K562 (cell line): ENCODE measurements around the gene POU2AF2. TPM values are rescaled to one million over a fixed set of nuclear protein-coding genes. Genes with fewer than 3 reads are reported as not detected.

Experiments
- ATAC-seq: fragments of 200-7000 bp; cut with Tn5 transposase; 3 replicates; pipeline ENCODE4 v1.9.1; 2020; ENCODE audit warnings: moderate library complexity
- BruUV-seq: library from RNA; stranded (reverse); fragments of 400-500 nt; replicated peaks from 2 replicates; lab custom pipeline; 2021; lab: Mats Ljungman, UMichigan
- CTCF ChIA-PET: fragments of 300-600 bp; formaldehyde crosslinking; extraction: SDS; loops from one replicate; lab custom pipeline; 2021; ENCODE audit warnings: low intra/inter-chr PET ratio; lab: Yijun Ruan, JAX
- POLR2A ChIA-PET: fragments of 300-600, 350-650 bp; sonication (Branson Sonifier 250); formaldehyde crosslinking; extraction: SDS; loops from one replicate; lab custom pipeline; 2021; ENCODE audit warnings: antibody characterized with exemption, inconsistent platforms; lab: Yijun Ruan, JAX
- DNase-seq, 4 experiments: peaks; one replicate each; pipeline versions ENCODE4 v3.0.0 to v3.0.0-alpha.2; 2011 to 2018; ENCODE audit warnings: low spot score in 3 of 4, mixed read lengths in 3 of 4; ENCODE audit errors: extremely low read depth in 1 of 4
- FAIRE-seq: peaks from 2 replicates; lab custom pipeline; 2011; peaks lifted over from hg19 to GRCh38; lab: Jason Lieb, UNC
- H2AFZ ChIP-seq: 2 replicates; pipeline ENCODE4 v1.6.0; 2011; ENCODE audit warnings: low read depth, low read length, control low read depth, inconsistent platforms
- H3K27ac ChIP-seq: fragments of 200-600 bp; 3 replicates; pipeline ENCODE4 v1.8.0; 2011; ENCODE audit warnings: low read depth, mild to moderate bottlenecking, control low read depth, inconsistent platforms, low read length, moderate library complexity, mixed read lengths; ENCODE audit errors: extremely low read depth
- H3K27me3 ChIP-seq, 2 experiments: fragments of 300-600 bp in 1 of 2; 2 replicates in 1 of 2; 3 replicates in 1 of 2; pipeline versions ENCODE4 v1.6.0 to v1.8.0; 2011; ENCODE audit warnings: inconsistent platforms in 2 of 2, low read length in 2 of 2, mild to moderate bottlenecking in 1 of 2, mixed read lengths in 1 of 2, moderate library complexity in 1 of 2; ENCODE audit not compliant: control insufficient read depth in 2 of 2, insufficient read depth in 2 of 2
- H3K36me3 ChIP-seq: fragments of 300-600 bp; 3 replicates; pipeline ENCODE4 v1.8.0; 2011; ENCODE audit warnings: mild to moderate bottlenecking, low read length, inconsistent platforms; ENCODE audit not compliant: control insufficient read depth, insufficient read depth
- H3K4me1 ChIP-seq, 2 experiments: fragments of 200-600 bp in 1 of 2; replicated peaks in 1 of 2; 2 replicates in 1 of 2; 3 replicates in 1 of 2; pipeline versions ENCODE4 v1.5.1 to v1.8.0; 2011; ENCODE audit warnings: inconsistent platforms in 2 of 2, low read length in 2 of 2, mild to moderate bottlenecking in 1 of 2, mixed read lengths in 1 of 2, moderate library complexity in 1 of 2; ENCODE audit not compliant: control insufficient read depth in 2 of 2, insufficient read depth in 2 of 2
- H3K4me2 ChIP-seq: 2 replicates; pipeline ENCODE4 v1.6.1; 2011; ENCODE audit warnings: low read length, control low read depth, inconsistent platforms, mixed read lengths; ENCODE audit not compliant: insufficient read depth
- H3K4me3 ChIP-seq: fragments of 200-600 bp; sonication (generic), shearing (Covaris generic); 2 replicates; pipeline ENCODE4 v1.5.1; 2016; ENCODE audit warnings: control low read depth, inconsistent platforms
- H3K79me2 ChIP-seq: fragments of 200-600 bp; 3 replicates; pipeline ENCODE4 v1.8.0; 2011; ENCODE audit warnings: low read length, inconsistent platforms; ENCODE audit not compliant: control insufficient read depth, insufficient read depth
- H3K9ac ChIP-seq, 2 experiments: 2 replicates each; pipeline versions ENCODE4 v1.6.0 to v1.6.1; 2011; ENCODE audit warnings: low read depth in 2 of 2, low read length in 2 of 2, control low read depth in 1 of 2, inconsistent platforms in 1 of 2, mild to moderate bottlenecking in 1 of 2, mixed read lengths in 1 of 2; ENCODE audit not compliant: insufficient read depth in 1 of 2
- H3K9me1 ChIP-seq: one replicate; pipeline ENCODE4 v1.6.0; 2011; ENCODE audit warnings: inconsistent platforms, mild to moderate bottlenecking, low read length, moderate library complexity; ENCODE audit not compliant: control insufficient read depth, insufficient read depth
- H3K9me3 ChIP-seq: replicated peaks from 2 replicates; pipeline ENCODE4 v1.5.1; 2011; ENCODE audit warnings: low read depth, low read length, inconsistent platforms; ENCODE audit not compliant: control insufficient read depth, insufficient read depth
- H4K20me1 ChIP-seq: replicated peaks from 2 replicates; pipeline ENCODE4 v1.6.1; 2011; ENCODE audit warnings: low read length, inconsistent platforms, mixed read lengths; ENCODE audit not compliant: control insufficient read depth, insufficient read depth
- NR2C1 ChIP-seq, 2 experiments: fragments of 450-650 bp; IDR thresholded peaks; 2 replicates each; pipeline ENCODE4 v1.6.1; 2017; ENCODE audit warnings: mild to moderate bottlenecking in 2 of 2, antibody characterized with exemption in 1 of 2, inconsistent platforms in 1 of 2, missing compliant biosample characterization in 1 of 2, missing genetic modification characterization in 1 of 2
- SAFB2 ChIP-seq: fragments of 200-400 bp; formaldehyde crosslinking; IDR thresholded peaks from 2 replicates; pipeline ENCODE4 v1.6.1; 2018; ENCODE audit warnings: borderline replicate concordance, low read length, low read depth, moderate library complexity; ENCODE audit not compliant: severe bottlenecking
- SFPQ ChIP-seq: fragments of 200-400 bp; formaldehyde crosslinking; IDR thresholded peaks from 2 replicates; pipeline ENCODE4 v1.6.1; 2017; ENCODE audit warnings: mild to moderate bottlenecking, low read depth, low read length, moderate library complexity
- SRSF3 ChIP-seq: fragments of 200-400 bp; formaldehyde crosslinking; IDR thresholded peaks from 2 replicates; pipeline ENCODE4 v1.6.1; 2016; ENCODE audit warnings: mild to moderate bottlenecking, low read length, moderate library complexity; ENCODE audit not compliant: insufficient read depth
- WGBS: fragments of 100-300 bp; shearing (Covaris generic); methylation state at CpG from one replicate; pipeline ENCODE4 v1.1.6; 2016; ENCODE audit warnings: low coverage, mixed read lengths; ENCODE audit not compliant: insufficient coverage; ENCODE audit errors: missing lambda C conversion rate; 5-methylcytosine and 5-hydroxymethylcytosine counted together
- in situ Hi-C: fragments of 300-500 bp; cut with MboI; formaldehyde crosslinking; loops from 4 replicates; pipeline ENCODE4 v1.15.0; 2018; ENCODE audit warnings: inconsistent platforms, mixed read lengths
- intact Hi-C: fragments of 100-400 bp; cut with micrococcal nuclease; formaldehyde crosslinking; loops from 2 replicates; pipeline ENCODE4 v1.14.2; 2022
- polyA plus RNA-seq, 8 experiments: library from polyadenylated mRNA; depleted of rRNA in 4 of 8; stranded (reverse) in 5 of 8; unstranded in 3 of 8; fragments of >200 nt; fragmentation: Nextera tagmentation in 2 of 8; fragmentation: Illumina TruSeq in 1 of 8; extraction: Ambion mirVana in 2 of 8; extraction: Trizol in 1 of 8; gene quantifications; 2 replicates each; pipeline versions ENCODE4 v1.2.1 to v1.2.3, GENCODE V29; 2011 to 2014; ENCODE audit warnings: inconsistent platforms in 1 of 8, missing spikeins in 1 of 8
- total RNA-seq, 7 experiments: library from RNA; depleted of rRNA in 6 of 7; stranded (reverse); fragments of >200 nt in 6 of 7; fragmentation: Illumina TruSeq in 2 of 7; extraction: Trizol in 2 of 7; gene quantifications; 2 replicates each; pipeline versions ENCODE4 v1.2.1 to v1.2.3, GENCODE V29; 2011 to 2021; ENCODE audit warnings: low replicate concordance in 1 of 7

POU2AF2 gene
- total and polyA plus RNA-seq, 9 of the 15 experiments (the other 6 are each of a cell fraction or from before 2014, with no cell fraction given), result not detected

DNA sequence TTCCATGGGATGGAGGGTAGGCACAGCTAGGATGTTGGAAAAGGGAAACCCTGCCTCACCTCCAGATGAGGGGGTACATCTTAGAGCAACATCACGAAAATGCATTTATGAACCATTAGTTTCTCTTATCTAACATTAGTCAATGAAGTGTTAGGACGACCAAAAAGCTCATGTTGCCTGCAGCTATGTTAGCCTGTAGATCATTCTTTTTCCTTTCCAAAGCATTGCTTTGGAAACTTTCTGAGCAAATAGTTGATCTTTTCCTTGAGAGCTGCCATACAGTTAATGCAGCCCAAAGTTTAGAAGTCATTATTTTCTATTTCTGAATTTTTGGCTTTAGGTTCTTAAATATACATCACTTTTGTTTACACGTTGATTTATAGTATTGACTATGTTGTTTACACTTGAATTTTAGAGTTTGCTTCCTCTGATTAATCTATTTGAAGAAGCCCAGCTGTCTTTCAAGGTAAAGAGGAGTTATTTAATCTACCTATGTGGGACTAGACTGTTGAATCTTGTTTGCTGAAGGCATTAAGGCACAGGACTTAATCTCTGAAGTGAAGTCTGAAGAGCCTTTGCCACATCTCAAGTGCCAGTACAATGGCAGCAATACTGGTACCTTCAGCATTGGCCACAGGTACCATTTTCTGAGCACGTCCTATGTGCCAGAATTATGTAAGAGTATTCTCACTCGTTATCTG, 63.8 kb downstream of the POU2AF2 start:
- no peak overlapping the region for H2AFZ ChIP-seq
- no peak for FAIRE-seq
- in situ Hi-C loops (no loop called here), intact Hi-C loops (no loop called here)
- H3K9me3 ChIP-seq, result no peaks in the 10 kb centered on the region
- no peaks in the 10 kb centered on the region for H3K9me1 ChIP-seq
- peaks cover 0 to 8% of the 10 kb centered on the region in 2 experiments; a peak in 2 of 5 replicates for H3K27me3 ChIP-seq
- H3K9ac ChIP-seq, result no peak overlapping the region
- no TSS peak for BruUV-seq
- no peak for ATAC-seq
- WGBS, result 0% methylated on average over 5 of the region's 5 CpGs
- DNase-seq, result no peak
- no peaks in the 10 kb centered on the region for H3K79me2 ChIP-seq
- no peak overlapping the region for H3K27ac ChIP-seq
- no peak overlapping the region for H3K4me2 ChIP-seq
- no peaks in the 10 kb centered on the region for H4K20me1 ChIP-seq
- H3K4me1 ChIP-seq, result no peaks in the 10 kb centered on the region
- ChIA-PET POLR2A (interaction anchor here (0.7 kb wide), 1 partner anchor 11 kb away, joined by 3 read pairs; no protein-coding TSS in a partner anchor), CTCF (no interaction called here)
- no peak overlapping the region for H3K4me3 ChIP-seq
- TF ChIP-seq SFPQ (no peak), SRSF3 (no peak), NR2C1 (IDR thresholded peaks at IDR 0.05) (no peak), NR2C1 (tag; IDR thresholded peaks at IDR 0.05) (no peak), SAFB2 (no peak)
- no peaks in the 10 kb centered on the region for H3K36me3 ChIP-seq
